Measurements from ENCODE around the gene DHPS. TPM values are rescaled to one million over a fixed set of nuclear protein-coding genes. Genes with fewer than 3 reads are reported as not detected.

Gene DHPS
- total and polyA plus RNA-seq, 4 donors = 65.0 to 80.8 (median 74.7) TPM

DNA sequence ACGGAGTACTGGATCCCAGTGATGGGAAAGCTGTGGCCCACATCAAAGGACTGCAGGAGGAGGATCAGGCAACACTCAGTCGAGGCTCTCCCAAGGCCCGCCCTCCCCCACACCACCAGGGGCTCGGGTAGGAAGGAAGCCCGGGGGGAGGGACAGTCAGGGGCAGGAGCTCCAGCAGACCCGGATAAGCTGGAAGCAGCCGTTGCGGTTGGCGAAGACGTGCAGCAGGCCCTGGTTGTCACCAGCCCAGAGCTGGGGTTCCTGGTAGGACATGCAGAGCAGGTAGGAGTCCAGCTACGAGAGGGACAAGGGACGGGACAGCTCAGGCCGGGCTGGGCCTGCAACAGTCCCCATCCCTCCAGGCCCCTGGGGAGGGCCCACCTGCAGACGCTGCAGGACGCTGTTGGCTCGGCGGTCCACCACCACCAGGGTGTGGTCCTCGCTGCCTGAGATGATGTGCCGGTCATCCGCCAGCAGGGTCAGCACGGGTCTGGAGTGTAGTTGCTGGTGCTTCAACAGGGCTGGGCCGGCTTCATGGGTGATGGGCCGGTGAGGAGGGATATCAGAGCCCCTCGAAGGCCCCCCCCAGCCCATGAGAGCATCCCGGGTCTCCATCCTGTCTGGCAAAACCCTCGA lies 8.0 kb upstream of the DHPS start:
- Histone ChIP-seq H3K27me3 (ENCODE audit: control insufficient read depth in 3 of 3, insufficient read depth in 3 of 3, low read length in 2 of 3) (no peaks in the 10 kb centered on the region), H3K4me3 (no peak overlapping the region), H3K9ac (ENCODE audit: insufficient read depth in 1 of 2, low read length in 2 of 2) (no peak overlapping the region), H3K36me3 (ENCODE audit: control insufficient read depth in 4 of 4, insufficient read depth in 4 of 4, low read length in 4 of 4) (peaks cover 0 to 8% (median 1%) of the 10 kb centered on the region in 4 donors), H3K27ac (ENCODE audit: low read depth in 1 of 2, low read length in 1 of 2) (no peak overlapping the region), H3K9me3 (ENCODE audit: control insufficient read depth in 4 of 4, insufficient read depth in 3 of 4, low read length in 3 of 4) (no peaks in the 10 kb centered on the region), H3K4me1 (ENCODE audit: control insufficient read depth in 5 of 5, insufficient read depth in 5 of 5, low read length in 5 of 5) (no peaks in the 10 kb centered on the region)
- 56 to 65% methylated on average over 25 to 26 of the region's 26 CpGs for WGBS, 2 donors
- TF ChIP-seq, protein P1, sequence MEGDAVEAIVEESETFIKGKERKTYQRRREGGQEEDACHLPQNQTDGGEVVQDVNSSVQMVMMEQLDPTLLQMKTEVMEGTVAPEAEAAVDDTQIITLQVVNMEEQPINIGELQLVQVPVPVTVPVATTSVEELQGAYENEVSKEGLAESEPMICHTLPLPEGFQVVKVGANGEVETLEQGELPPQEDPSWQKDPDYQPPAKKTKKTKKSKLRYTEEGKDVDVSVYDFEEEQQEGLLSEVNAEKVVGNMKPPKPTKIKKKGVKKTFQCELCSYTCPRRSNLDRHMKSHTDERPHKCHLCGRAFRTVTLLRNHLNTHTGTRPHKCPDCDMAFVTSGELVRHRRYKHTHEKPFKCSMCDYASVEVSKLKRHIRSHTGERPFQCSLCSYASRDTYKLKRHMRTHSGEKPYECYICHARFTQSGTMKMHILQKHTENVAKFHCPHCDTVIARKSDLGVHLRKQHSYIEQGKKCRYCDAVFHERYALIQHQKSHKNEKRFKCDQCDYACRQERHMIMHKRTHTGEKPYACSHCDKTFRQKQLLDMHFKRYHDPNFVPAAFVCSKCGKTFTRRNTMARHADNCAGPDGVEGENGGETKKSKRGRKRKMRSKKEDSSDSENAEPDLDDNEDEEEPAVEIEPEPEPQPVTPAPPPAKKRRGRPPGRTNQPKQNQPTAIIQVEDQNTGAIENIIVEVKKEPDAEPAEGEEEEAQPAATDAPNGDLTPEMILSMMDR (IDR thresholded peaks at IDR 0.05; ENCODE audit: control extremely low read depth, extremely low read depth) = no peak
- DNase-seq (no peak), ATAC-seq (ENCODE audit: insufficient read depth, low FRiP score) (no peak)

- DNase-seq (no peak), ATAC-seq (ENCODE audit: insufficient read depth, low FRiP score) (no peak)
- peaks cover 0 to 8% (median 1%) of the 10 kb centered on the region in 4 donors for H3K36me3 ChIP-seq (ENCODE audit: control insufficient read depth in 4 of 4, insufficient read depth in 4 of 4, low read length in 4 of 4)
- no peak overlapping the region for H3K4me3 ChIP-seq
- H3K27ac ChIP-seq (ENCODE audit: low read depth in 1 of 2, low read length in 1 of 2) = no peak overlapping the region
- no peaks in the 10 kb centered on the region for H3K9me3 ChIP-seq (ENCODE audit: control insufficient read depth in 4 of 4, insufficient read depth in 3 of 4, low read length in 3 of 4)
- H3K4me1 ChIP-seq (ENCODE audit: control insufficient read depth in 5 of 5, insufficient read depth in 5 of 5, low read length in 5 of 5) = no peaks in the 10 kb centered on the region
- no peaks in the 10 kb centered on the region for H3K27me3 ChIP-seq (ENCODE audit: control insufficient read depth in 3 of 3, insufficient read depth in 3 of 3, low read length in 2 of 3)
- TF ChIP-seq, protein P1 (IDR thresholded peaks at IDR 0.05; ENCODE audit: control extremely low read depth, extremely low read depth) = no peak
- WGBS, 2 donors = 88 to 89% methylated on average over 12 of the region's 12 CpGs
- no peak overlapping the region for H3K9ac ChIP-seq (ENCODE audit: insufficient read depth in 1 of 2, low read length in 2 of 2)
These were observed 7.3 kb upstream of the DHPS start for GRCh38 chr19:12689012-12689411.

- no peaks in the 10 kb centered on the region for H3K4me1 ChIP-seq (ENCODE audit: control insufficient read depth in 5 of 5, insufficient read depth in 5 of 5, low read length in 5 of 5)
- no peaks in the 10 kb centered on the region for H3K9me3 ChIP-seq (ENCODE audit: control insufficient read depth in 4 of 4, insufficient read depth in 3 of 4, low read length in 3 of 4)
- ATAC-seq (ENCODE audit: insufficient read depth, low FRiP score) = no peak
- TF ChIP-seq, protein P1 (IDR thresholded peaks at IDR 0.05; ENCODE audit: control extremely low read depth, extremely low read depth) = no peak
- peaks cover 0 to 6% (median 0%) of the 10 kb centered on the region in 4 donors for H3K36me3 ChIP-seq (ENCODE audit: control insufficient read depth in 4 of 4, insufficient read depth in 4 of 4, low read length in 4 of 4)
- no peak within 1 kb of the TSS for H3K27ac ChIP-seq (ENCODE audit: low read depth in 1 of 2, low read length in 1 of 2)
- no peak for DNase-seq
- 87 to 89% methylated on average over 9 of the region's 9 CpGs for WGBS, 2 donors
- H3K27me3 ChIP-seq (ENCODE audit: control insufficient read depth in 3 of 3, insufficient read depth in 3 of 3, low read length in 2 of 3) = no peaks in the 10 kb centered on the region
- H3K9ac ChIP-seq (ENCODE audit: insufficient read depth in 1 of 2, low read length in 2 of 2) = no peak within 1 kb of the TSS
- no peak within 1 kb of the TSS for H3K4me3 ChIP-seq
These were observed 6.0 kb upstream of the DHPS start, which contains the start of gene GNG14 for GRCh38 chr19:12687496-12688196. TSS of gene GNG14 (plus strand) at chr19:12687998. CDS start at chr19:12688049, 51 bp downstream.
